Endothelial cell of umbilical vein (primary cell): ENCODE results near the gene PDHA2. TPM values are rescaled to one million over a fixed set of nuclear protein-coding genes. Genes with fewer than 3 reads are reported as not detected.

Experiments used
- Bru-seq: library from RNA; stranded (reverse); fragments of 400-500 nt; gene quantifications from one replicate; lab custom pipeline; 2021; lab: Mats Ljungman, UMichigan
- BruChase-seq, 2 experiments: library from RNA; stranded (reverse); fragments of 400-500 nt; gene quantifications; one replicate each; lab custom pipeline; 2021; lab: Mats Ljungman, UMichigan
- BruUV-seq: library from RNA; stranded (reverse); fragments of 400-500 nt; replicated peaks from 2 replicates; lab custom pipeline; 2021; lab: Mats Ljungman, UMichigan
- CTCF ChIA-PET: fragments of 300-600, 350-600 bp; sonication (Branson Sonifier 250); formaldehyde crosslinking; loops from one replicate; lab custom pipeline; 2021; ENCODE audit warnings: antibody characterized with exemption, inconsistent platforms; lab: Charles Lee
- POLR2A ChIA-PET: fragments of 300-600, 350-600 bp; sonication (Branson Sonifier 250); formaldehyde crosslinking; loops from one replicate; lab custom pipeline; 2021; ENCODE audit warnings: antibody characterized with exemption, inconsistent platforms; lab: Charles Lee
- DNase-seq: peaks from one replicate; pipeline ENCODE4 v3.0.0-alpha.2; 2011; ENCODE audit warnings: low read depth, low spot score
- FAIRE-seq: peaks from 2 replicates; lab custom pipeline; 2011; peaks lifted over from hg19 to GRCh38; lab: Jason Lieb, UNC
- H2AFZ ChIP-seq: 2 replicates; pipeline ENCODE4 v1.6.0; 2012; ENCODE audit warnings: low read depth, low read length, control low read depth, inconsistent platforms
- H3K27ac ChIP-seq: 2 replicates; pipeline ENCODE4 v1.5.1; 2011; ENCODE audit warnings: low read depth, mild to moderate bottlenecking, control low read depth, low read length, moderate library complexity; ENCODE audit not compliant: insufficient read depth
- H3K27me3 ChIP-seq, 2 experiments: 2 replicates each; pipeline versions ENCODE4 v1.6.0 to v1.6.1; 2011; ENCODE audit warnings: low read length in 2 of 2, mixed read lengths in 1 of 2; ENCODE audit not compliant: control insufficient read depth in 2 of 2, insufficient read depth in 2 of 2
- H3K36me3 ChIP-seq, 2 experiments: 2 replicates in 1 of 2; 3 replicates in 1 of 2; pipeline ENCODE4 v1.5.1; 2011; ENCODE audit warnings: low read length in 2 of 2, mild to moderate bottlenecking in 1 of 2, moderate library complexity in 1 of 2; ENCODE audit not compliant: control insufficient read depth in 2 of 2, insufficient read depth in 2 of 2; ENCODE audit errors: extremely low read depth in 1 of 2
- H3K4me1 ChIP-seq: 3 replicates; pipeline ENCODE4 v1.5.1; 2011; ENCODE audit warnings: mild to moderate bottlenecking, low read length; ENCODE audit not compliant: control insufficient read depth, insufficient read depth; ENCODE audit errors: extremely low read depth
- H3K4me2 ChIP-seq: 2 replicates; pipeline ENCODE4 v1.6.1; 2011; ENCODE audit warnings: low read length, control low read depth, mixed read lengths; ENCODE audit not compliant: insufficient read depth
- H3K4me3 ChIP-seq, 3 experiments: fragments of 200-600 bp in 1 of 3; sonication (generic), shearing (Covaris generic) in 1 of 3; replicated peaks in 1 of 3; 2 replicates each; pipeline ENCODE4 v1.5.1; 2011 to 2016; ENCODE audit warnings: control low read depth in 3 of 3, low read length in 3 of 3, mild to moderate bottlenecking in 2 of 3, inconsistent platforms in 1 of 3, low read depth in 1 of 3, moderate library complexity in 1 of 3; ENCODE audit not compliant: insufficient read depth in 1 of 3
- H3K79me2 ChIP-seq: 2 replicates; pipeline ENCODE4 v1.6.0; 2012; ENCODE audit warnings: low read length, inconsistent platforms; ENCODE audit not compliant: control insufficient read depth, insufficient read depth
- H3K9ac ChIP-seq: replicated peaks from 2 replicates; pipeline ENCODE3; 2011; ENCODE audit warnings: low read length, control low read depth; ENCODE audit not compliant: insufficient read depth; ENCODE audit errors: extremely low read depth
- H3K9me1 ChIP-seq: replicated peaks from 3 replicates; pipeline ENCODE4 v1.6.0; 2011; ENCODE audit warnings: mild to moderate bottlenecking, low read length; ENCODE audit not compliant: control insufficient read depth, insufficient read depth; ENCODE audit errors: extremely low read depth
- H3K9me3 ChIP-seq: replicated peaks from 2 replicates; pipeline ENCODE4 v1.5.1; 2012; ENCODE audit warnings: low read length, inconsistent platforms; ENCODE audit not compliant: control insufficient read depth, insufficient read depth
- H4K20me1 ChIP-seq: replicated peaks from 2 replicates; pipeline ENCODE3; 2011; ENCODE audit warnings: mild to moderate bottlenecking, low read length; ENCODE audit not compliant: control insufficient read depth, insufficient read depth; ENCODE audit errors: extremely low read depth
- CTCF ChIP-seq, 2 donors: IDR thresholded peaks; 1 replicate in 1 of 2; 2 replicates in 1 of 2; pipeline ENCODE4 v1.5.1; 2011; ENCODE audit warnings: low read length in 2 of 2, mild to moderate bottlenecking in 2 of 2, moderate library complexity in 2 of 2, control low read depth in 1 of 2, inconsistent platforms in 1 of 2, low read depth in 1 of 2; ENCODE audit not compliant: insufficient read depth in 1 of 2; ENCODE audit errors: extremely low read depth in 1 of 2
- EZH2 ChIP-seq: IDR thresholded peaks from 2 replicates; pipeline ENCODE4 v1.6.1; 2012; ENCODE audit warnings: borderline replicate concordance, low read depth, mild to moderate bottlenecking, moderate library complexity, low read length, inconsistent platforms; ENCODE audit not compliant: severe bottlenecking
- FOS ChIP-seq: IDR thresholded peaks from 2 replicates; pipeline ENCODE4 v1.6.1; 2011; ENCODE audit warnings: mild to moderate bottlenecking, low read length, moderate library complexity, borderline replicate concordance; ENCODE audit not compliant: insufficient read depth
- GATA2 ChIP-seq: IDR thresholded peaks from 2 replicates; pipeline ENCODE4 v1.7.0; 2011; ENCODE audit warnings: low read depth, mild to moderate bottlenecking, moderate library complexity, mixed read lengths, low read length; ENCODE audit not compliant: insufficient read length, insufficient read depth
- JUN ChIP-seq: IDR thresholded peaks from 2 replicates; pipeline ENCODE4 v1.6.1; 2011; ENCODE audit warnings: borderline replicate concordance, low read depth; ENCODE audit not compliant: insufficient read length, insufficient read depth
- MAX ChIP-seq: IDR thresholded peaks from 2 replicates; pipeline ENCODE4 v1.6.1; 2011; ENCODE audit not compliant: insufficient read depth, insufficient read length
- MYC ChIP-seq: IDR thresholded peaks from one replicate; pipeline ENCODE4 v1.6.1; 2011; ENCODE audit warnings: mild to moderate bottlenecking, low read depth, low read length
- POLR2A ChIP-seq: IDR thresholded peaks from 2 replicates; pipeline ENCODE4 v1.6.1; 2012; ENCODE audit warnings: low read depth, mild to moderate bottlenecking, control low read depth, low read length
- POLR2AphosphoS5 ChIP-seq: IDR thresholded peaks from 2 replicates; pipeline ENCODE4 v1.6.1; 2012; ENCODE audit warnings: low read depth, mild to moderate bottlenecking, control low read depth, low read length, moderate library complexity; ENCODE audit not compliant: insufficient read depth
- dilution Hi-C: fragments of 300-500 bp; cut with MboI; formaldehyde crosslinking; loops from one replicate; pipeline ENCODE4 v1.15.0; 2019; ENCODE audit warnings: low sequenced_read_pairs; ENCODE audit not compliant: extremely low pct_ligation_motif_present
- intact Hi-C: fragments of 100-400 bp; cut with micrococcal nuclease; formaldehyde crosslinking; loops from one replicate; pipeline ENCODE4 v1.10.0; 2022
- long read RNA-seq: library from polyadenylated mRNA; stranded (forward); transcript quantifications from one replicate; pipeline ENCODE4 v2.0.0, GENCODE V29; 2021
- polyA minus RNA-seq, 3 experiments: library from RNA; depleted of rRNA, polyadenylated mRNA; stranded (reverse); fragments of >200 nt; gene quantifications; 1 replicate in 1 of 3; 2 replicates in 2 of 3; pipeline ENCODE4 v1.2.3, GENCODE V29; 2011
- polyA plus RNA-seq, 4 experiments: library from polyadenylated mRNA; depleted of rRNA in 3 of 4; stranded (reverse) in 3 of 4; unstranded in 1 of 4; fragments of >200 nt; gene quantifications; 2 replicates each; pipeline versions ENCODE4 v1.2.1 to v1.2.3, GENCODE V29; 2011 to 2012; ENCODE audit warnings: missing spikeins in 1 of 4
- total RNA-seq: library from RNA; stranded (reverse); gene quantifications from 2 replicates; pipeline ENCODE4 v1.2.3, GENCODE V29; 2021

The PDHA2 gene
- not detected in 2 replicates for total RNA-seq
- not detected in 2 replicates for polyA plus RNA-seq
- not detected in 2 replicates for polyA plus RNA-seq (2011; cell fraction: cytosol; rRNA removed)
- polyA plus RNA-seq (2011; cell fraction: nucleus; rRNA removed) = not detected in 2 replicates
- not detected in 2 replicates for polyA plus RNA-seq (2012)
- not detected in 2 replicates for polyA minus RNA-seq
- polyA minus RNA-seq (2011; cell fraction: cytosol; rRNA and poly(A)+ RNA removed) = not detected
- not detected in 2 replicates for polyA minus RNA-seq (2011; cell fraction: nucleus; rRNA and poly(A)+ RNA removed)
- not detected for Bru-seq, nascent RNA
- not detected for BruChase-seq, experiment 1, labeled RNA remaining after a 6-hour chase
- percentile 24 among the genes with signal in this experiment for BruChase-seq, experiment 2, labeled RNA remaining after a 2-hour chase
- long read RNA-seq = 0 reads

GRCh38 chr4:95839891-95840290, at the start of gene PDHA2:
PDHA2 (plus strand) TSS chr4:95840093; CDS start chr4:95840151, 58 bp downstream.
- CTCF ChIA-PET = no interaction called here

GRCh38 chr4:95798003-95798402, 41.9 kb upstream of the PDHA2 start:
- DNase-seq (no peak), FAIRE-seq (no peak)
- Histone ChIP-seq H3K36me3 (no peaks in the 10 kb centered on the region), H2AFZ (no peak overlapping the region), H3K4me2 (no peak overlapping the region), H3K9me1 (no peaks in the 10 kb centered on the region), H3K9me3 (no peaks in the 10 kb centered on the region), H3K4me3 (no peak overlapping the region), H3K27me3 (no peaks in the 10 kb centered on the region), H3K9ac (no peak overlapping the region), H3K4me1 (no peaks in the 10 kb centered on the region), H4K20me1 (no peaks in the 10 kb centered on the region), H3K79me2 (no peaks in the 10 kb centered on the region), H3K27ac (no peak overlapping the region)
- POLR2A ChIA-PET = no interaction called here
- BruUV-seq = no TSS peak
- CTCF ChIA-PET = no interaction called here
- intact Hi-C loops = no loop called here
- TF ChIP-seq CTCF (IDR thresholded peaks at IDR 0.05; ENCODE audit: extremely low read depth in 1 of 2, insufficient read depth in 1 of 2, low read depth in 1 of 2, low read length in 2 of 2) = no peak
- no peak for TF ChIP-seq EZH2
- TF ChIP-seq FOS = no peak
- TF ChIP-seq MYC = no peak
- TF ChIP-seq POLR2AphosphoS5 = no peak
- TF ChIP-seq MAX = no peak
- no peak for TF ChIP-seq GATA2
- no peak for TF ChIP-seq POLR2A
- dilution Hi-C loops = no loop called here

More at GRCh38 chr4:95839891-95840290, at the start of gene PDHA2:
- no peak for DNase-seq
- H3K79me2 ChIP-seq = no peaks in the 10 kb centered on the region
- TF ChIP-seq JUN = no peak
- TF ChIP-seq MAX = no peak
- no peaks in the 10 kb centered on the region for H3K9me1 ChIP-seq
- no peak within 1 kb of the TSS for H3K4me2 ChIP-seq
- H3K9ac ChIP-seq = no peak within 1 kb of the TSS
- no peak for FAIRE-seq
- no peaks in the 10 kb centered on the region for H3K4me1 ChIP-seq
- no peaks in the 10 kb centered on the region for H3K27me3 ChIP-seq
- intact Hi-C loops (loop anchor here (5.0 kb wide), 1 partner anchor 512 kb away; no protein-coding TSS in a partner anchor), dilution Hi-C loops (no loop called here)
- POLR2A ChIA-PET = no interaction called here
- no peaks in the 10 kb centered on the region for H4K20me1 ChIP-seq
- H3K36me3 ChIP-seq = no peaks in the 10 kb centered on the region
- BruUV-seq = no TSS peak
- no peak within 1 kb of the TSS for H3K4me3 ChIP-seq
- no peak within 1 kb of the TSS for H3K27ac ChIP-seq
- no peak within 1 kb of the TSS for H2AFZ ChIP-seq
- no peaks in the 10 kb centered on the region for H3K9me3 ChIP-seq
